Hepatocyte (in vitro differentiated cells): Measurements from ENCODE around the gene SETBP1.

ENCODE experiments used
- EZH2 ChIP-seq: fragments of 200-600 bp; sonication (generic); IDR thresholded peaks from 2 replicates; pipeline ENCODE4 v1.6.1; 2016; ENCODE audit warnings: antibody characterized with exemption, mild to moderate bottlenecking, borderline replicate concordance
- TF ChIP-seq, protein P1 (sequence below): fragments of 200-600 bp; sonication (generic); IDR thresholded peaks from 2 replicates; pipeline ENCODE4 v1.5.1; 2016; ENCODE audit warnings: antibody characterized with exemption, mild to moderate bottlenecking; ENCODE audit not compliant: poor library complexity

DNA sequence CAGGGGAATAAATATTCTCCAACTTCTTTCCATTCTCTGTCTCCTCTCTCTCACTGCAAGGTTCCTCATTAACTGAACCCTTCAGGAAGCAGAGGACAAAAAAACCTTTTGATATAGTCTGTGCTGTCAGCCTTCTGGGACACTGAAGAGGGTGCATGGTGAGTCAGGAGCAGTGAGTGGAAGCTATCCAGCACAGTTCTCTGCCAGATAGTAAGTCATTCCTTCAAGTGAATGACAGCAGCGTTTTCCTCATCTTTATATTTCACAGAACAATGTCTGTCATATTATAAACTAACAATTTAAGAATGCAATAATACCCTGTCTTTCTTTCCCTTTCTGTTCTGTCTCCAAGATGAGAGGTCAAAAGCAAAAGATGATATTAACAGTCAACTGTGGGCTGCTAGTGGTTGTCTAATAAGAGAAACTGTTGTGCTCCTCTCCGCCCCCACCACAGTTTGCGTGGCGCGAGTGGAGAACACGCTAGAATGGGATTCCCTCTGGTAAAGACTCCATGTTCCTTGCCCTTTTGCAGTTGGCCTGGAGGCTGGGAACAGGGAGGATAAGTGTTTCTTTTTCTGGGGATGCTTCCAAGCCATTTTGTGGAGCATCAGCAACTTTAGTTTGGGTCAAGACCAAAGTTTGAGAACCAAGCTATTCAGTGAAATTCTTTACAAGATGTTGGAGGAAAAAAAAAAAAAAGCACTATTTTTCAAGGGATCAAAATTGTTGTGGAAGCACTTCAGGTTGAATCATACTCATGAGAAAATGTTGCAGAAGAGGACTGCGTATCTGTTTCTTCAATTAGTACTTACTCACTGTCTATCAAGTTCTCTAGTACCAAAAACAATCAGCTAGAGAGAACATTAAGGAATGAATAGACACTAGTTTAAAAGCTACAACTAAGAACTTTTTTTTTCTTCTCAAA is 430.2 kb downstream of the SETBP1 start:
- TF ChIP-seq, protein P1, sequence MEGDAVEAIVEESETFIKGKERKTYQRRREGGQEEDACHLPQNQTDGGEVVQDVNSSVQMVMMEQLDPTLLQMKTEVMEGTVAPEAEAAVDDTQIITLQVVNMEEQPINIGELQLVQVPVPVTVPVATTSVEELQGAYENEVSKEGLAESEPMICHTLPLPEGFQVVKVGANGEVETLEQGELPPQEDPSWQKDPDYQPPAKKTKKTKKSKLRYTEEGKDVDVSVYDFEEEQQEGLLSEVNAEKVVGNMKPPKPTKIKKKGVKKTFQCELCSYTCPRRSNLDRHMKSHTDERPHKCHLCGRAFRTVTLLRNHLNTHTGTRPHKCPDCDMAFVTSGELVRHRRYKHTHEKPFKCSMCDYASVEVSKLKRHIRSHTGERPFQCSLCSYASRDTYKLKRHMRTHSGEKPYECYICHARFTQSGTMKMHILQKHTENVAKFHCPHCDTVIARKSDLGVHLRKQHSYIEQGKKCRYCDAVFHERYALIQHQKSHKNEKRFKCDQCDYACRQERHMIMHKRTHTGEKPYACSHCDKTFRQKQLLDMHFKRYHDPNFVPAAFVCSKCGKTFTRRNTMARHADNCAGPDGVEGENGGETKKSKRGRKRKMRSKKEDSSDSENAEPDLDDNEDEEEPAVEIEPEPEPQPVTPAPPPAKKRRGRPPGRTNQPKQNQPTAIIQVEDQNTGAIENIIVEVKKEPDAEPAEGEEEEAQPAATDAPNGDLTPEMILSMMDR, result no peak
- no peak for TF ChIP-seq EZH2
